Stimulated activated CD8-positive, alpha-beta memory T cell treated with anti-CD3 and anti-CD28 coated beads, Interleukin-15, amount 100 ng/mL, for 4 hours (primary cell): Measurements from ENCODE around the gene EVI5.
A peak's percentile ranks its signal among the peaks of the same experiment; 100 is the strongest.

ENCODE experiments used
- DNase-seq, 2 donors: peaks; one replicate each; pipeline ENCODE4 v3.0.0-alpha.2; 2020; ENCODE audit warnings: low read depth in 2 of 2

EVI5 gene

GRCh38 chr1:92784639-92785500 is at the start of gene EVI5:
TSS of gene EVI5 (minus strand) at chr1:92785108. CDS start at chr1:92736546, 48,562 bp downstream.
- DNase-seq, result peak; percentile 13 to 28

DNA sequence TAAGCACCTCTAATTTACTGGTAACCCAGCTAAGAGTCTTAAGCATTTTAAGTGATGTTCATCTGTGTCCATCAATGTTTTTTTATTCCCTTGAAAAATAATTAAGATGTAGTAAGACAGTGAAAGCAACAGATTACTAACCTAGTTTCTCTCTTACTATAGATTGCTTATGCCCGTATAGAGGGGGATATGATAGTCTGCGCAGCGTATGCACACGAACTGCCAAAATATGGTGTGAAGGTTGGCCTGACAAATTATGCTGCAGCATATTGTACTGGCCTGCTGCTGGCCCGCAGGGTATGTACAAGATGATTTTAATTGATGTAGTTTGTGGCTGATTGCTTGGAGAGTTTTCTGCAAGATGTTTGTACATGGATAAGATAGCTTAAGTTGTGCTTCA is 49.7 kb upstream of the EVI5 start:
- no peak for DNase-seq

- DNase-seq, result no peak
Observed at GRCh38 chr1:92833840-92834239, 48.9 kb upstream of the EVI5 start.

GRCh38 chr1:92832537-92833114 is 47.7 kb upstream of the EVI5 start:
- DNase-seq, result no peak

- DNase-seq, result peak; percentile 94 to 95
Observed at GRCh38 chr1:92831762-92832536, 47.0 kb upstream of the EVI5 start, which contains the start of gene RPL5. TSS of gene RPL5 (plus strand) at chr1:92832040. CDS start at chr1:92832115, 75 bp downstream.

GRCh38 chr1:92831368-92831761 is 46.5 kb upstream of the EVI5 start:
- DNase-seq, result no peak

- no peak for DNase-seq
Observed at GRCh38 chr1:92826792-92827191, 41.9 kb upstream of the EVI5 start.

- no peak for DNase-seq
Observed at GRCh38 chr1:92822879-92823278, 38.0 kb upstream of the EVI5 start.

GRCh38 chr1:92820551-92820950 is 35.6 kb upstream of the EVI5 start:
- no peak for DNase-seq

DNA sequence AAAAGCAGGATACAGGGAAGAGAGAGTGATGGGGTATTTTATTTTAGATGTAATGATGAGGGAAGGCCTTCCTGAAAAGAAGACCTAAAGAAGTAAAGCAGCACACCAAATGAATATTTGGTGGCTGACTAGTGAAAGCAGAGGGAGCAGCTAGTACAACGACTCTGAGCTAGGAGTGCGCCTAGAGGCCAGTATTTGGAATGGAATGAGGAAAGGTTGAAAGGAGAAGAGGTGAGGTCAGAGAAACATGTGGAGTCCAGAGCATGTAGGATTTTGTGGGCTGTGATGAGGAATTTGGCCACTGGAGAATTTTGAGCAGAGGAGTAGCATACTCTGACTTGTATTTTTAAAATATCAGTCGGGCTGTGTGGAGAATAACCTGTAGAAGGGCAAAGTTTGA is 35.1 kb upstream of the EVI5 start:
- no peak for DNase-seq

- no peak for DNase-seq
Observed at GRCh38 chr1:92817986-92818764, 33.3 kb upstream of the EVI5 start.

GRCh38 chr1:92817137-92817697 is 32.3 kb upstream of the EVI5 start:
- no peak for DNase-seq

DNA sequence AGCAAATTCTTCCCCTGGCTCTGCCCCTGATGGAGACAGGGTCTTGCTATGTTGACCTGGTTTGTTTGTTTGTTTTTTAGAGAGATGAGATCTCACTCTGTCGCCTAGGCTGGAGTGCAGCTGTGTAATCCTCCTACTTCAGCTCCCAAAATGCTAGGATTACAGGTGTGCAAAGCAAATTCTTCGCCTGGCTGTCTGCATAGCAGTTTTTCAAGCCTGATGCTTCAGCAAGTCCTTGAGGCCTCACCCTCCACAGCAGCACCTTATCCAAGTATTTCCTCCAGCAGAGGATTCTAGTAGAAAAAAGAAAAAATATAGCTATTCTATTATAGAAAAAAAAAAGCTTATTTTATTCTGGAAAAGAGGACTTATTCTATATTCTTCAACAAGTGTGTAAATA is 31.8 kb upstream of the EVI5 start:
- DNase-seq, result no peak

GRCh38 chr1:92808381-92808780 is 23.5 kb upstream of the EVI5 start:
- no peak for DNase-seq

DNA sequence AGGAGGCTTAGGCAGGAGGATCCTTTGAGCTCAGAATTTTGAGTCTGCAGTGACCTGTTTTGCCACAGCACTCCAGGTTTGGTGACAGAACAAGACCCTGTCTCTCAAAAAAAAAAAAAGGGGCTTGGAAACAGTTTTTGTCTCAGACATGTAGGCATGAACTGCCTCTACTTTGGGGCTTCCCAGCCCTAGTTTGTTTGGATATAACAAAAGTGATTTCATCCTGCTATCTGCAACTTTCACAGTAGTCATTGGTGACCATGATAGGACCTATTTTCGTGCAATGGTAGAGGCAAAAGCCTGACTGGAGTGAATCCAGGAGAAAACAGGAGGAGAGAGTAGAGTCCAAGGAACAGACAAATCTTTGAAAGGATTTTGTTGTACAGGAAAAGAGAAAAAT is 20.3 kb upstream of the EVI5 start:
- no peak for DNase-seq

- DNase-seq, result no peak
Observed at GRCh38 chr1:92804721-92805201, 19.9 kb upstream of the EVI5 start.

DNA sequence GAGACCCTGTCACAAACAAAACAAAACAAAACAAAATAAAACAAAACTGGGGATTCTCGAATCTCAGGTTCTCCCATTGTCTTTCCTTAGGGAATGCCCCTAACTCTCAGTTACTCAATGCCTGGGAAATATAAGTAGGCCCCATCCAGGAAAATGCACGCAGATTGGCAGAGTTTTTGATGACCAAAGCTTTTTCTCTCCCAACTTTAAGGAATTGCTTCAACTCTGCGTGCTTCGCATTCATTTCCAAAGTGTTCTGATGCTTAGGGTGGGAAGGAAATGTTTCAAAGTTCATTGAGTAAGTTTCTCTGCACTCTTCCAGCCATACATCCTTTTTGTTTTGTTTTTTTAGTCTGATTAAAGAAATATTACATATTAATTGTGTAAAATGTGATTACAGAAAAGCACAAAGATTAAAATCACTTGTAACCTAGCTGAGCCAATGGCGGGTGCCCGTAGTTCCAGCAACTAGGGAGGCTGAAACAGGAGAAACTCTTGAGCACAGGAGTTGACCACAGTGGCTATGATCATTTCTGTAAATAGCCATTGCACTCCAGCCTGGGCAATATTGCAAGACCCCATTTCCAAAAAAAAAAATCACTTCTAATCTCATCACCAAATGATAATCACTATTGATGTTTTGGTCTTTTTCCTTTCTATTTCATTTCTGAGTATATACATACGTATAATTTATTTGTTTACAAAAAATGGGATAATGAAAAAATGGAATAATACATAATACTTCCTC is 18.4 kb upstream of the EVI5 start:
- no peak for DNase-seq

- no peak for DNase-seq
Observed at GRCh38 chr1:92797961-92798360, 13.1 kb upstream of the EVI5 start.

- no peak for DNase-seq
Observed at GRCh38 chr1:92797297-92797696, 12.4 kb upstream of the EVI5 start.

DNA sequence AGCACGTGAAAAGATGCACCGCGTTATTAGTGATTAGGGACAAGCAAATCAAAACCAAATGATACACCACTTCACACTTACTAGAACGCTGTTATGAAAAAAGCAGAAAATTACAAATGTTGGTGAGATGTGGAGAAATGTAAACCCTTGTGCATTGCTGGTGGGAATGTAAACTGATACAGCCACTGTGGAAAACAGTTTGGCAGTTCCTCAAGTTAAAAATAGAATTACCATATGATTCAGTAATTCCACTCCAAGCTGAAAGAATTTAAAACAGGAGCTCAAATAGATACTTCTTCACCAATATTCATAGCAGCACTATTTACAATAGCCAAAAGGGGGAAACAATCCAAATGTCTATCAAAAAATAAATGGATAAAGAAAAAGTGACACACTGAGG is 10.3 kb upstream of the EVI5 start:
- DNase-seq, result no peak
